GM03348 (cell line): ENCODE data around the gene HMCN2.
"Not testable (repeated sequence)": the region's sequence is repeated elsewhere in the genome, so short reads cannot be mapped to it uniquely, and the experiment has no call there.

Source experiments
- DNase-seq: peaks from one replicate; pipeline ENCODE4 v3.0.0; 2012; ENCODE audit warnings: low spot score

The HMCN2 gene

DNA sequence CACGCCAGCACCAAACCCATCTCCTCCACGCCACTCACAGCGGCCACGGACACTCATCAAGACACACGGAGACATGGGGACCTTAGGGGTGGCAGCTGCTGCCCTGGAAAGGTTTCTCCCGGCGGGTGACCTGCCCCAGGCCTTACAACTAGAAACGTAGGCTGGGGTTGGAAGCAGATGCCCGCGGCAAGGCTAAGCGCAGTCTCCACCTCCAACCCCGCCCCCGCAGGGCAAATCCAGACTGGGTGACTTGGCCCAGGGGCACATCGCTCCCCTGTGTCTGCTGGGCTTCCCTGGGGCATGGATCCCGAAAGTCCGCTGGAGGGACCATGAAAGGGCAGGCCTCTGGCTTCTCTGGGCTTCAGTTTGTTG is 167.2 kb downstream of the HMCN2 start:
- no peak for DNase-seq

DNA sequence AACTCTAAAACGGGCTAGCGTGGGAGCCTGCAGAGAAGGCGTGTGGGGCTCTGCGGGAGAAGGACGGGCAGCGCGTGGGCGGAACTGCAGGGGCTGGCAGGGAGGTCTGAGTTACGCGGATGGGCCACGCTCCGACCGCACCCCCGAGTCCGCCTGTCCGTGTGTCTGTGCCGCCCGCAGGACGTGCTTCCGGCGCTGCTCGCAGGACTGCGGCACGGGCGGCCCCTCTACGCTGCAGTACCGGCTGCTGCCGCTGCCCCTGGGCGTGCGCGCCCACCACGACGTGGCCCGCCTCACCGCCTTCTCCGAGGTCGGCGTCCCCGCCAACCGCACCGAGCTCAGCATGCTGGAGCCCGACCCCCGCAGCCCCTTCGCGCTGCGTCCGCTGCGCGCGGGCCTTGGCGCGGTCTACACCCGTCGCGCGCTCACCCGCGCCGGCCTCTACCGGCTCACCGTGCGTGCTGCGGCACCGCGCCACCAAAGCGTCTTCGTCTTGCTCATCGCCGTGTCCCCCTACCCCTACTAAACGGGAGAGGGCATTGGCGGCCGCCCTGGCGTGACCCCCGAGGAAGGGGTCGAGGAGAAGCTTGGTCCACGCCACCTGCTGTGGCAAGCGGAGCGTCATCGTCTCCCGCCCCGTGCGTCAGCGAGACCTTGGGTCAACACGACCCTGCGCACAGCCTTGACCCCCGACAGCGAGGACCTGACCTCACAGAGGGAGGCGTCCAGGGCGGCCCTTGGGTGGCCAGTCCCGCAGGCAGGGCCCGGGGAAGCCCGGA is 167.8 kb downstream of the HMCN2 start:
- DNase-seq = peak; percentile 89

DNA sequence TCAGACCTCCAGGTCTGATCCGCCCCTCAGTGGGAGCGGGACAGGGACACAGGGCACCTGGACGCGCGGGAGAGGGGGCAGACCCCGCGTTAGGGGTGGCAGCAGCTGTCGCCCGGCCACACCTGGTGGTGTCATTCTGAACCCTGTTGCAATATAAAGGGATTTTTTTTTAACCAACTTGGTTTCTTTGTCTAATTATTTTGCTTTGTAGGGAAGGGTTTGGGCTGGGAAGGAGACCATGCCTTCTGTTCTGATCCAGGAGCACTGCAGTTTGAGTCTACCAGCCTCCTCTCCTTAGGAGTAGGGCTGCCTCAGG is 168.3 kb downstream of the HMCN2 start:
- DNase-seq = no peak

DNA sequence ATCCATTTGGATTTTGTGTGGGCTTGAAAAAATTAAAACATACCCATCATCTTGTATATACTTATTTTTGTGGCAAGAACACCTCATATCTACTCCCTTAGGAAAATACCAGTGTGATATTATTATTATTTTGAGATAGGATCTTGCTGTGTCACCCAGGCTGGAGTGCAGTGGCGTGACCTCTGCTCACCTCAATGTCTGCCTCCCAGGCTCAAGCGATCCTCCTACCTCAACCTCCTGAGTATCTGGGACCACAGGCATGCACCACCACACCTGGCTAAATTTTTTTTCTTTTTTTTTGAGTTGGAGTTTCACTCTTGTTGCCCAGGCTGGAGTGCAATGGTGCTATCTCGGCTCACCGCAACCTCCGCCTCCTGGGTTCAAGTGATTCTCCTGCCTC is 169.1 kb downstream of the HMCN2 start:
- not testable (repeated sequence) for DNase-seq

DNA sequence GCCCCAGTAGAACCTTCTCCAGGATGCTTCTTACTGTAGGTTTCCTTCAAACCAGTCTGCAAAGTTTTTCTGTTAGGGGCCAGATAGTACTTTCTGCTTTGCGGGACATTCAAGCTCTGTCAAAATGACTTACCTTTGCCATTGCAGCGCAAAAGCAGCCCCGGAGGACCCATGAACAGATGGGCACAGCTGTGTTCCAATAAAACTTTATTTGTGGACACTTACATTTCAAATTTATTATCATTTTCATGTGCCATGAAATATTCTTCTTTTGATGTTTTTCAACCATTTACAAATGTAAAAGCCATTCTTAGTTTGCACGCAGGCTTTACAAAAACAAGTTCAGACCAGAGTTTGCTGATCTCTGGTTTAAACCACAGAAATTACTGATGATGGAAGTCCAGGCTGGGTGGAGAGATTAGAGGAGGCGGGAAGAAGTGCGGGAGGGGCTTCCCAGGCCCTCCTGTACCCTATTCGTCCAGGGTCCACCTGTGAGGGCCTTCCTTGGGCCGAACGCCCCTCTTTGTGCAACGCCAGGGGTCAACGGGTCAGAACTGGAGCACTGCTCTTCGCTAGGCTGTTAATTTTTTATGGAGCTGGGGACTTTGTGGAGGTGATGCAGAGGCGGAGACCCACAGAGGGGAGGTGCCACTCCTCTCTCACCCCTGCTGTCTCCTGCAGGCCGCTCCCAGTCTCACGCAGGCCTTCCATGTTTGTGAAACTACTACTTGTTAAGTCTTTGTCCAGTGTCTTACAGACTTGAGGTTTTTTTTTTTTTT is 171.6 kb downstream of the HMCN2 start:
- DNase-seq = no peak

DNA sequence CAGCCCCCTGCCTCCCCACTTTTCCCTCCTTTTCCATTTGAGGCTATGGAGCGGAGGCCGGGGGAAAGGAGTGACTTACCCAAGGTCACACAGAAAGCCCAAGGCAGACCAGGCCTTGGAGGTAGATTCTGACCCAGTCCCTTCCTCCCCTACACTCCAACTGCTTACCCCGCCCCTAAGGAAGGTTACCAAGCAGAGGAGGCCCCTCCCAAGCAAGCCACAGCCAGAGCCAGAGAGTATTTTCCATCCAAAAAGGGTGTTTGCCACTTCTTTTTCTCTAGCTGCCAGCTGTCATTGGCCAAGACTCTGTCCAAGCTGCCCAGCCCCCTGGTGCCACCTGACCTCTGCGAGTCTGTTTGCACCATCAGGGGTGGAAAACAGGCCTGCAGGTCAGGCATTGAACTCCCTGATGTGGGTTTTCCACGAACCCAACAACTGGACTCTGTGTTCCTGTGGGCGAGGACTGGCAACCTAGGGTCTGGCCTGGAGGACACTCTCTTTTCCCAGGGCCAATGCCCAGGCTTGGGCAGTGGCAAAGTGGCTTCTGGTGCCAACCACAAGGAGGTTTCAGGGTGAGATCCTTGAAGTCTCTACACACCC is 172.9 kb downstream of the HMCN2 start:
- DNase-seq = no peak

DNA sequence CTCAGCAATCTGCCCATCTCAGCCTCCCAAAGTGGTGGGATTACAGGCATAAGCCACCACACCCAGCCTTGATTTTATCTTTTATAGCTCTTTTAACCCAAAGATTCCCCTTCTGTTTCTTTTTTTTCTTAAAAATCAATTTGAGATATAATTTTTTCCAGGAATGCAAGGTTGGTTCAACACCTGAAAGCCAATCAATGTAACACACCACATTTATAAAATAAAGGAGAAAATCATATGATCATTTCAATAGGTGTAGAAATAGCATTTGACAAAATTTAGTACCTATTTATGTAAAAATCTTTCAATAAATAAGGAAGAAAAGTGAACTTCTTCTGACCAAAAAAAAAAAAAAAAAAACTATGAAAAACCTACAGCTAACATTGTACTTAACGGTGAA is 175.5 kb downstream of the HMCN2 start:
- DNase-seq = no peak

DNA sequence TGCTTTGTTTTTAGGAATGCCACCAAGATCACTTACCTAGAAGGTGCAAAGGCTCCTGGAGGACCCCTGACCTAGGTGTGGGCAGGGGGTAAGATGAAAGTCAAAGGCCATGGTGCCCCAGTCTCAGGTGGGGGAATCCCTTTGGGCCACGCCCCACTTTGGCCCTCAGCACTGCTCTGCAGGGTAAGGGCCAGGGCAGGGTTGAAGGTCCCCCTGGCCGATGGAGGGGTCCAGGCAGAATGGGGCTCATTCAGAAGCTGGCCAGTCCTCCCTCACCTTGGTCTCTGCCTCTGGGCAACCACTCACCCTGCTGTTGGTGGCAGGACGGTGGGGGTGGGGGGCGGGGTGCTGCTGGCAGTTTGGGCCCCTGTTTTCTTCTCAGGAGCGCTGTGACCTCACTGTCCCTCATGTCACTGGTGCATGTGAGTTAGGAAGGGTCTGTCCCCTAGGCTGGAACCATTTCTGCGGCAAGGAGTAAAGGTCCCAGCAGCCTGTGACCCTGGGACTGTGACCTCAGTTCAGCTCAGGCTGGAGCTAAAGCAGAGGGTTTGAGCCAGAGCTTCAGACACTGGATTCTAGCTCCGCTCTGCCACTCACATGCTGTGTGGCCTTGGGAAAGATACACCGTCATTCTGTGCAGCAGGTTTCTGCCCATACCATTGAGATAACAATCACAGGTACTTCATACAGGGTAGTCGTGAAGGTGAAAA is 177.3 kb downstream of the HMCN2 start:
- no peak for DNase-seq

DNA sequence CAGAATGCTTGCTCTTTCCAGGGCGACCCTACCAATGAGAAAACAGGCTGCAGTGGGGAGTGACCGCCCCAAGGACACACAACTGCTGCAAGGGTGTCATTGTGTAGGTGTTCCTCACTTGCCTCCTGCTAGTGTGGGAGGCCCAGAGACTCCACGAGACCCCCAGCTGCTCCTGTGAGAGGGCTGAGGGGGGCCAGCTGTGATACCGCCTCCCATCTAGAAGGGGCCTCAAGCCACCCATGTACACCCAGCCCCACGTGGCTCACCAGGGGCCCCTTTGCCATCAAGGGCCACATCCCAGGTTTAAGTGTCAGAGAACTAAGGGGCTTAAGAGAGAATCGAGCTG is 177.9 kb downstream of the HMCN2 start:
- no peak for DNase-seq

DNA sequence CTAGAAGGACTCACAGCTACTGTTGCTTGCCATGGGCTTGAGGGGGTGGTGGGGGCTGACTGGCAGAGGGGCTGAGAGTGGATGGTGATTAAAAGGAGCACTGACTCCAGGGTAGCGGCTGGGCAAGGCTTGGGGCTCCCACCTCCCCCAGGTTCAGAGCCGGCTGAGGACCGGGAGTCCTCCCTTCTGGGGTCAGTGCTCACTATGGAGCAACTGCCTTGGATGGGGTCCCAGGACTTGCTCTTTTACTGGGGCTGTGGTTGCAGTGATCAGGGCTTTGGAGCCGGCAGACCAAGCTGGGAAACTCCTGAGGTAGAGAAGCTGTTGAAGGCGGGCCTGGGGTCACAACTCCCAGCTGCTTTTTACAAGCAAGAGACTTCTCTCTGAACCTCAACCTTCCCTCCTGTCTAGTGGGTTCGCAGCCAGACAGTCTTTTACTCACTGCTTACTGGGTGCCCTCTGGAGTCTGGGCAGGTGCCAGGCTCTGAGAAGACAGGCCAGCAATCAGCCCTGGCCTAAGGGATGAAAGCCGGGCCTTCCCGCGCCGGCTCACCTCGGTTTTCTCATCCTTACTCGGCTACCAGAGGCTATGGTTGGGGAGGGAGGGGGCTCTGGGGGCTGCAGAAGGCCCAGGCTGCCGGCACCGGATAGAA is 178.4 kb downstream of the HMCN2 start:
- DNase-seq = no peak

DNA sequence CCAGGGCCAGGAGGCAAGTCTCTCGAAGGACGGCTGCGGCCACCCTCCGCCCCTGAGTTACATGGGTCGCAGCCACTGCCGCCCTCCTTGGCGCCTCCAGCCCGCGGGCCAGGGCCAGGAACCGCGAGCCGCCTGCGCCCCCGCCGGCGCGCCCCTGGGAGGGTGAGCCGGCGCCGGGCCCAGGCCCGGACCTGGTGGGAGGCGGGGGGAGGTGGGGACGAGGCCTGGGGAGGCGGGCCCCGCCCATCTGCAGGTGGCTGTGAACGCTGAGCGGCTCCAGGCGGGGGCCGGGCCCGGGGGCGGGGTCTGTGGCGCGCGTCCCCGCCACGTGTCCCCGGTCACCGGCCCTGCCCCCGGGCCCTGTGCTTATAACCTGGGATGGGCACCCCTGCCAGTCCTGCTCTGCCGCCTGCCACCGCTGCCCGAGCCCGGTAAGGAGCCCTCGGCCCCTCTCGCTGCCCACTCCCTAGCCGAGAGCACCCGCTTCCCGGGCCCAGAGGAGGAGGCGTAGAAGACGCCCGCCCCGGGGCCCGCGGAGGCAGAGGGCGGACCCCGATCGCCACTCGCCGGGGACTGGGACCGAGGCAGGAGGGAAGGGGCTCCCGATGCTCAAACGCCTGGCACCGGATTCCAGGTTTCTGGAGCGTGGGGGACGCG is 179.1 kb downstream of the HMCN2 start, which contains the start of gene ASS1:
Gene ASS1 (plus strand): TSS at position 397 of the 657 bp plus-strand sequence. CDS start 7,268 bp downstream, outside the sequence.
- peak; percentile 89 for DNase-seq

DNA sequence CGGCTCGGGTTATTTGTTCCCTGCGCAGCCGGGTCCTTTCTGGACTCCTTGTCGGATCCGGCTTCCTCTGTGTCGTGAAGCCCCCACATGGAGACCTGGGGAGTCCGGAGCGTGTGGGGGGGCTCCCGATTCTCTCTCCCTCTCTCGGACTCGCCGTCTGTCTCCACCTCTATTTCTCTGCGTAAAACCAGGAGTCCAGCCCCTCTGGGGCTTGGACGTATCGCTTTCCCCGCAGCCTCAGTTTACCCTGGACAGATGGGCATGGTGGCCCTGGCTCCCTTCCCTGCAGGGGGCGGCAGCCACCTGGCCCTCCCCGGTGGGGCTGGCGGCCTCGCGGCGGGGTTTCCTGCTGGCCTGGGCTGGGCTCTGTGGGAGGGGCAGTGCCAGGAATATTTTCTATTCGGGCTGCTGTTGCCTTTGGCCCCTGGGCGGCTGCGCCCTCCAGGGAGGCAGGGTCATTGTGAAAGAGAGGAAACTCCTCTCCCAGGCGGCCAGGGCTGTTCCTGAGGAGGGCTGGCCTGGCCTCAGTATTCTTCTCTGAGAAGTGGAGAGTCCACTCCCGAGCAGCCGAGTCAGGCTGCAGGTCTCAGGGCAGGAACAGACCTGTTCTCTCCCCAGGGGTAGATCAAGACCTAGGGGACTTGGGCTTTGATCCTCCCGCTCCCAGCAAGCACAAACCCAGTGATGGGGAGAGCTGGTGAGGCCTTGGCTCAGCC is 179.9 kb downstream of the HMCN2 start:
- DNase-seq = peak; percentile 87

DNA sequence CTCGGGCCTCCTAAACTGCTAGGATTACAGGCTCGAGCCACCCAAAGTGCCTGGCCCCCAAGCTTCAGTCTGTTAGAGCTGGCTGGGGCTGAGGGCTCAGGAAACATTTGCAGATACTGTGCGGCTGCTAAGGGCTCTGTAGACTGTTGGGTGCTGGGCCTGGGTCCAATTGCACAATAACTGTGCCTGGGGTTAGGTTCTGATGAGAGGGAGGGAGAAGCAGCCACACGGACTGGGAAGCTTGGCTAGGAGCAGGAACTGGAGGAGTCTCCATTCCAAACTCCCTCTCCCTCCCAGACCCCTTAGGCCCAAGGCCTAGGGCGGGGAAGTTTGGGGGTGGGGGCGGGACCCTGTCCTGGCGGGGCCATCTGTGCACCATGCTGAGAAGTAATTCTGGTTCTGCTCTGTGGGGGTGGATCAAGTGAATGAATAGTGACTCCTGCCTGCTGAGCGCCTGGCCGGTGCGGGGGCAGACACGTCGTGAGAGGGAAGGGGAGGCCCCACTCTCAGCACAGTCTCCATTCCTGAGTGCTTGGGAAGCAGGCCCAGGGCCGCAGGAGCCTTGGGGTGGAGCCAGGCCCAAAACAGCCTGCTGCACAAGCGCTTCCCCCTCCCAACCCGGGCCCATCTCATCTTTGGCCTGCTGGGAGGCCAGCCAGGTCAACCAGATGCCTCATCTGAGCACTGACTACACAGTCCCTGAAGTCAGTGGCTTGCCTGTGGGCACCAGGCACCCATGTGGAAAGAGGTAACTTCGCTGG is 180.7 kb downstream of the HMCN2 start:
- peak; percentile 94 for DNase-seq

DNA sequence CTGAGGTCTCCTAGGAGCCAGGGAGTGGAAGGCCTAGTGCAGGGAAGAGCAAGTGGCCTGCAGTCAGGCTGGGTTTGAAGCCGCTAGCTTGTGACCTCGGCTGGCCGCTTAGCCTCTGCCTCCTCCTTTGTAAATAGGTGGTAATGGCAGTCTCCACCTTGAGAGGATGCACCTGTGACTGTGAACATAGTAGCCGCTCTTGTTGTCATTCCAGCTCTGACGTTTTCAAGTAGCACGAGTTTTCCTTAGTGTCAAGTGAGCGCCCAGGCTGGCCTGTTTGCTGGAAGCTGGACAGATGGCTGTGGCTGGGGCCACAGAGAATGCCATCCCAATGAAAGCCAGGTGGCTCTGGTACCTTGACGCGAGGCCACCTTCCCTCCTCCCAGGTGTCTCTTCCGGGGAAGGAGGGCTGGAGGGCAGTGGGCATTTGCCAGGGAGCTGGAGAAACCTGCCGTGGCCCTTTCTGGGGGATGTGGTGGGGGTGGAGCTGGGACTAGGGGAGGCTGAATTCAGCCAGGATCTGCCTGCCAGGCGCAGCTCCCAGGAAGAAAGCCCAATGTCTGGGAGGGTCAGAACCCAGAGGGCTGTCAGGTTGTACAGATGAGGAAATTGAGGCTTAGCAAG is 181.7 kb downstream of the HMCN2 start:
- DNase-seq = no peak

DNA sequence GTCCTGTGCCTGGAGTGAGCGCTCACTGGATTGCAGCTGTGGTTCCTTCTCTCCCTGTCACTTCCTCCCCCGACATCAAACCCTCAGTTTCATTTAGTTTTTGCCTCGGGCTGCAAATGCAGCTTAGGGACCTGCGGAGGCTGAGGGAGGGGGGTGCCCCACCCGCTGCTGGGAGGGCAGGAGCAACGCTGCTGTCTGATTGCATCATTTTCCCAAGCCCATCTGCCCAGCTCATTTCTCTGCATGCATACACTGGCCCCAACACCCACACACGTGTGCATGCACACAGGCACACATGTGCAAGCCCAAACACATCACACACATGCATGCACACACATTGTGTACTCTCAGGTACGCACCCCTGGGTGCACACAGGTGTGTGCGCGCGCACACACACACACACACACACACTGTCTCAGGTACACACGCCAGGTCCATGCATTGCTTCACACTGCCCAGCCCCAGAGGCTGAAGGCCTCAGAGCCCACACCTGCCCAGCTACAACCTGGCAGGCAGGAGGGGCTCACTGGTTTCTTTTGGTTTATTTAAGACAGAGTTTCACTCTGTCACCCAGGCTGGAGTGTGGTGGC is 182.6 kb downstream of the HMCN2 start:
- DNase-seq = peak; percentile 62

DNA sequence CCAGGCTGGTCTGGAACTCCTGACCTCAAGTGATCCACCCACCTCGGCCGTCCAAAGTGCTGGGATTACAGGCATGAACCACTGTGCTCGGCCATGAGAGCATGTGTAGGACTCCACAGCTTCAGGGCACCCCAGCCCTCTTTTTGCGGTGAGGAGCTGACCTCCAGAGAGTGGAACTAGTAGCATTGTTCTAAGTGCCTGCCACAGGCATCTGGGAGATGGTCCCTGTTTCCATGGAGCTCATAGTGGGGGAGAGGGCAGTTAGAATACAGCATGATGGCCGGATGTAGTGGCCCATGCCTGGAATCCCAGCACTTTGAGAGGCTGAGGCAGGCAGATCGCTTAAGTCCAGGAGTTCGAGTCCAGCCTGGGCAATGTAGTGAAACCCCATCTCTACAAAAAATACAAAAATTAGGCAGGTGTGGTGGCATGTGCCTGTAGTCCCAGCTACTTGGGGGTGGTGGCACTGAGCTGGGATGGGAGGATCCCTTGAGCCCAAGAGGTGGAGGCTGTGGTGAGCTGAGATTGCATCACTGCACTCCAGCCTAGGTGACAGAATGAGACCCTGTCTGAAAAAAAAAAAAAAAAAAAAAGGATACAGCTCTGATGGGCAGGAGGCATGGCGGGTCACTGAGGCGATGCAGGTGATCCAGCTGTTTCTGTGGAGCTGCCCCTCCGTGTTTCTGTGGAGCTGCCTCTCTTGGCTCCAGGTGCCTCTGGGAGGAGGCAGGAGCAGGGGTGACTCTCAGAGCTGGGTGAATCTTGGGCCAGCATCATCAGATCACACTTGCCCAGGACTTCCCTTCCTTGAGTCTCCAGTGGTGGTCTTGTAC is 183.4 kb downstream of the HMCN2 start:
- no peak for DNase-seq

DNA sequence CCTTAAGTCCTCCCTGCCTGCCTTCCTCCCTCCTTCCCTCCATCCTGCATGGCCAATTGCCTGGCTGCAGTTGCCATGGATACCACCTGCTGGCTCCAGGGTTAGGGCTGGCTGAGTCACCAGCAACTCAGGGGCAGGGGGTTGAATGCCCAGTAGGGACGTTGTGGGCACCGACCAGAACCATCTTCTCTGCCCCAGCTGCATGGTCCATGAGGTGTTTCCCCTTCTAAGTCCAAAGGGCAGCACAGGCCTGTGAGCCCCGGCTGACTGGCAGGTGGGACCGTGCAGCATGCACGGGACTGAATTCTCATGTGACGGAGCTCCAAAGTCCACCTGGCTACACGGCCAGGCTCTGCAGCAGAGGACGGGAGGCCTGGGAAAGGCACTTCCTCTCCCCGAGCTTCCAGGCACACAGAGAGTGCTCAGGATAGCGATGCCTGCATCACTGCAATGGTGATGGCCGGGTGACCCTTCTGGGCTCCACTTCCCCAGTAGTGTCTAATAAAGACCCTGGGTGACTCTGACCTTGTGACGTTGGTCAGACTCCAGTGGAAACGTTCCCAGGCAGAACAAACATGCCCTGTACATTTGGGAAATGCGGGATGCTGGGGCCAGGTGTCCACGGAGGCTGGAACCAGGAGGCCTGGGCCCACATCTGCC is 184.9 kb downstream of the HMCN2 start:
- DNase-seq = no peak

DNA sequence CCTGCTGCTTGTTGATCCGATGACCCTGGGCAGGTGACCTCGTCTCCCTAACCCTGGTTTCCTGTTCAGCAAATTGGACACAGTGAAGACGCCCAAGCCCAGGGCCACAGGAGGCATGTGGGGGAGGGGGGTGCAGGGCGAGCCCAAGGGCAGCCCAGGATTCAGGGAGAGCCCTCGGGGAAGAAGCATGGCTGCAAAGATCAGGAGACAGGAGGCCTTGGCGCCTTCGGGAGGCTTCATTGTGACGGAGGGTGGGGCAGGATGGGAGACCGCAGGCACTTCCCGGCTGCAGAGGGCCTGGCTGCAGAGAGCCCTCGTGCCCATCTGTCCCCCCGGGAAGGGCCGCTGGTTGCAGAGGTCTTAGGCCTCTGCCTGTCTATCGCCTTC is 185.4 kb downstream of the HMCN2 start:
- no peak for DNase-seq
